Naive thymus-derived CD4-positive, alpha-beta T cell (primary cell): ENCODE data around the gene AOPEP. TPM values are rescaled to one million over a fixed set of nuclear protein-coding genes. Genes with fewer than 3 reads are reported as not detected.

Experiments used
- ATAC-seq: fragments of 150-1000 bp; cut with Tn5 transposase; 2 replicates; pipeline ENCODE4 v1.10.0; 2021; ENCODE audit warnings: mild to moderate bottlenecking, moderate library complexity
- CTCF ChIA-PET: fragments of 350-600 bp; sonication (Branson Sonifier 250); formaldehyde crosslinking; loops from one replicate; lab custom pipeline; 2021; ENCODE audit warnings: antibody characterized with exemption; lab: Charles Lee
- POLR2A ChIA-PET: fragments of 350-600 bp; sonication (Branson Sonifier 250); formaldehyde crosslinking; loops from one replicate; lab custom pipeline; 2021; ENCODE audit warnings: antibody characterized with exemption, inconsistent platforms; lab: Charles Lee
- DNase-seq, 9 donors: peaks; one replicate each; pipeline versions ENCODE4 v3.0.0 to v3.0.0-alpha.2; 2020 to 2022; ENCODE audit warnings: mixed read lengths in 1 of 9
- H3K27ac ChIP-seq: one replicate; pipeline ENCODE4 v1.7.0; 2013; ENCODE audit warnings: mild to moderate bottlenecking, low read depth, low read length, moderate library complexity
- H3K27me3 ChIP-seq, 2 donors: one replicate each; pipeline ENCODE4 v1.7.0; 2013; ENCODE audit warnings: low read length in 2 of 2, mild to moderate bottlenecking in 2 of 2, moderate library complexity in 2 of 2; ENCODE audit not compliant: control insufficient read depth in 2 of 2, insufficient read depth in 2 of 2
- H3K36me3 ChIP-seq, 3 experiments: 1 replicate in 2 of 3; 2 replicates in 1 of 3; pipeline ENCODE4 v1.7.0; 2013; ENCODE audit warnings: low read length in 3 of 3, mild to moderate bottlenecking in 3 of 3, moderate library complexity in 1 of 3; ENCODE audit not compliant: insufficient read depth in 3 of 3, control insufficient read depth in 2 of 3
- H3K4me1 ChIP-seq, 2 donors: one replicate each; pipeline ENCODE4 v1.7.0; 2013; ENCODE audit warnings: low read length in 2 of 2, mild to moderate bottlenecking in 2 of 2, moderate library complexity in 1 of 2; ENCODE audit not compliant: control insufficient read depth in 2 of 2, insufficient read depth in 2 of 2
- H3K4me3 ChIP-seq: 2 replicates; pipeline ENCODE4 v1.7.0; 2013; ENCODE audit warnings: mild to moderate bottlenecking, low read length
- H3K9me3 ChIP-seq, 3 experiments: 1 replicate in 2 of 3; 2 replicates in 1 of 3; pipeline ENCODE4 v1.7.0; 2013; ENCODE audit warnings: low read length in 3 of 3; ENCODE audit not compliant: control insufficient read depth in 2 of 3
- H3K27ac Mint-ChIP-seq, 9 donors: one replicate each; pipeline ENCODE4 v1.8.0; 2020 to 2022; ENCODE audit warnings: mixed read lengths in 9 of 9, mild to moderate bottlenecking in 8 of 9, moderate library complexity in 5 of 9, inconsistent platforms in 2 of 9
- H3K27me3 Mint-ChIP-seq, 5 donors: one replicate each; pipeline ENCODE4 v1.8.0; 2021 to 2022; ENCODE audit warnings: mixed read lengths in 5 of 5, mild to moderate bottlenecking in 1 of 5
- H3K36me3 Mint-ChIP-seq, 5 donors: one replicate each; pipeline ENCODE4 v1.8.0; 2020 to 2022; ENCODE audit warnings: mixed read lengths in 5 of 5, mild to moderate bottlenecking in 3 of 5, inconsistent platforms in 1 of 5
- H3K4me1 Mint-ChIP-seq, 7 donors: one replicate each; pipeline ENCODE4 v1.8.0; 2020 to 2022; ENCODE audit warnings: mixed read lengths in 7 of 7, mild to moderate bottlenecking in 3 of 7, inconsistent platforms in 1 of 7
- H3K4me3 Mint-ChIP-seq, 10 donors: one replicate each; pipeline ENCODE4 v1.8.0; 2020 to 2022; ENCODE audit warnings: mild to moderate bottlenecking in 10 of 10, mixed read lengths in 10 of 10, moderate library complexity in 6 of 10, inconsistent platforms in 2 of 10
- H3K9me3 Mint-ChIP-seq, 11 donors: one replicate each; pipeline ENCODE4 v1.8.0; 2020 to 2022; ENCODE audit warnings: mixed read lengths in 11 of 11, mild to moderate bottlenecking in 4 of 11, inconsistent platforms in 1 of 11, moderate library complexity in 1 of 11
- intact Hi-C, 2 donors: fragments of 100-400 bp; cut with micrococcal nuclease; formaldehyde crosslinking; loops; one replicate each; pipeline ENCODE4 v1.15.1; 2023
- polyA plus RNA-seq, 2 donors: library from polyadenylated mRNA; unstranded; fragments of 300-500 nt; fragmentation: Illumina TruSeq; gene quantifications; one replicate each; pipeline ENCODE4 v1.2.3, GENCODE V29; 2021
- total RNA-seq, 6 experiments: library from RNA in 5 of 6; stranded (reverse) in 5 of 6; gene quantifications; 1 replicate in 5 of 6; 2 replicates in 1 of 6; pipeline ENCODE4 v1.2.3 and lab custom pipeline; 2021 to 2026

The AOPEP gene
- total and polyA plus RNA-seq, 7 experiments from 2014 or later: 5.7 to 19.0 (median 13.6) TPM

DNA sequence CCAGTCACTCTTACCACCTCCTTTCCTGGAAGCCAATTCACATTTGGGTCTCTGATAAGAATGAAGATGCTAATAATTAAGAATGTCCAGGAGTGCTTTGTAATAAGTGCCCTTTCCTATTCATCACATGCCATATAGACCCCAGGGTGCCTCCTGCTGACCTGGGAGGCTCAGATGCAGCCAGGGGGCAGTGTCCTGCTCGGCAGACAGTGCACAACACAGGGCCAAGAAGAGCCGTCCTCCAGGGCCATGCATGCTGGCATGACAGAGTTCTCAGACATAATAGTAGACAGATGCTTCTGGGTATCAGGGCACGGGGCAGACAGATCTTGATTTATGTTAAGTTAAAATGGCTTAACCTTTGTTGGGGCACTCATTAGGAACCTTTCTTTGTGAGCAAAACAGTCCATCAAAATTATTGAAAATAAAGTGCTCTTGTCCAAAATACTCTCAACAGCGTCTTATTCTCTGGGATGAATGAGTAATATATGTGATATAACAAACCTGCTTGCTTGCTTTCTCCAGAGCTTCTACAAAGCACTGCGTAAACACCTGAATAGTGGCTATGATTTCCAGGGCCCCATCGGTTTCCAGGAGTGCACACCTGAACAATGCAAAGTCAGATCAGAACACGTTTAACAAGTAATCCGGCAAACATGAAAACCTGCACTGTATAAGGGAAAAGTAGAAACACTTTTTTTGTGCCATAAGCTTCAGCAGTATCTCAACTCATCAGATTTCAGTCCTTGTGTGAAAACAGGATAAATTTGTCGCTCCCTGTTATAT lies 398.3 kb downstream of the AOPEP start:
- Histone ChIP-seq H3K27ac (no peak overlapping the region), H3K27me3 (no peaks in the 10 kb centered on the region), H3K4me1 (no peaks in the 10 kb centered on the region), H3K9me3 (no peaks in the 10 kb centered on the region), H3K4me3 (no peak overlapping the region), H3K36me3 (no peaks in the 10 kb centered on the region)
- H3K4me3 Mint-ChIP-seq: no peak overlapping the region
- ATAC-seq: no peak
- H3K4me1 Mint-ChIP-seq: peaks cover 0 to 5% (median 0%) of the 10 kb centered on the region in 7 donors
- no peaks in the 10 kb centered on the region for H3K27me3 Mint-ChIP-seq
- no peaks in the 10 kb centered on the region for H3K9me3 Mint-ChIP-seq
- ChIA-PET CTCF (interaction anchor here (1.8 to 8.4 kb wide), 2 partner anchors 10 to 443 kb away, joined by 5 to 123 read pairs; no protein-coding TSS in a partner anchor), POLR2A (interaction anchor here (0.8 kb wide), 1 partner anchor 368 kb away, joined by 3 read pairs; no protein-coding TSS in a partner anchor)
- DNase-seq: no peak
- intact Hi-C loops: no loop called here
- peaks cover 0 to 11% (median 0%) of the 10 kb centered on the region in 5 donors for H3K36me3 Mint-ChIP-seq
- H3K27ac Mint-ChIP-seq: no peak overlapping the region

DNA sequence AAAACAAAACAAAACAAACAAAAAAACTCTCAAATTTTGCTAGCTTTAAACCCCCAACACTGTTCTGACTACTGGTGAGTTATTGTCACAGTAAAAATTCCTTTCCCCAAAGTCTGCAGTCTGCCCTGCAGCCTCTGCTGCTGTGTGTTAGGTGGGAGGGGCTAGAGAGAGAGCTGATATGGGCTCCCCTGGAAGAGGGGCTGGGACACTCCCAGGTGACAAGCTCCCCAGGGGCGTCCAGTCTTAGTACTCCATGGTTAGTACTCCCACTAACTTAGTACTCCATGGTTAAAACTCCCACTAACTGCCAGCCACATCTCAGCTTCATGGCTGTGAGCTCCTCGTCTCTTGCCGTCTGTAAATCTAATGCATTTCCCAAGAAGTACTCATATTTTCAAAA lies 399.2 kb downstream of the AOPEP start:
- DNase-seq: no peak
- no peak overlapping the region for H3K4me3 Mint-ChIP-seq
- ChIA-PET CTCF (interaction anchor here (0.7 to 8.4 kb wide), 4 partner anchors 9 to 457 kb away, joined by 3 to 123 read pairs (median 4); no protein-coding TSS in a partner anchor), POLR2A (interaction anchor here (0.6 kb wide), 1 partner anchor 46 kb away, joined by 3 read pairs; no protein-coding TSS in a partner anchor)
- no peak for ATAC-seq
- Histone ChIP-seq H3K4me1 (no peaks in the 10 kb centered on the region), H3K27me3 (no peaks in the 10 kb centered on the region), H3K4me3 (no peak overlapping the region), H3K36me3 (no peaks in the 10 kb centered on the region), H3K27ac (no peak overlapping the region), H3K9me3 (no peaks in the 10 kb centered on the region)
- no peak overlapping the region for H3K27ac Mint-ChIP-seq
- intact Hi-C loops: no loop called here
- H3K4me1 Mint-ChIP-seq: peaks cover 0 to 5% (median 0%) of the 10 kb centered on the region in 7 donors
- H3K27me3 Mint-ChIP-seq: no peaks in the 10 kb centered on the region
- no peaks in the 10 kb centered on the region for H3K9me3 Mint-ChIP-seq
- H3K36me3 Mint-ChIP-seq: peaks cover 0 to 11% (median 0%) of the 10 kb centered on the region in 5 donors

DNA sequence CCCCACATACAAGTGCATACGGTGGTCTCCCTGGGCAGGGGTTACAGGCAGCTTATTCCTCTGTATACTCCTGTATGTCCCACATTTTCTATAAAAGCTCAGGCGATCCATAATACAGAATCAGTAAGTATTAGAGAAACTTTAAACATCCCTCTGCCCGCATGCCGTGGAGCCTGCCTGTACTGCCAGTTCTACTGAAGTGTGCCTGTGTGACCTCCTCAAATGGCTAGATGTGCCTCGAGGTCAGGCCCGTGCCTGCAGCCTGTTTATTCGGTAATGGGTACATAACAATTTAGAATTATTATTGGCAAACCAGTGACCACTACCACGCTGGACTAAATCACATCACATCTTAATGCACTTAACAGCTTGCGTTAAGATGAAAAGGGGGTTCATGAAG lies 400.2 kb downstream of the AOPEP start:
- CTCF ChIA-PET: interaction anchor here (1.1 to 8.4 kb wide), 5 partner anchors 8 to 458 kb away, joined by 3 to 123 read pairs (median 5); no protein-coding TSS in a partner anchor
- no peaks in the 10 kb centered on the region for H3K27me3 Mint-ChIP-seq

DNA sequence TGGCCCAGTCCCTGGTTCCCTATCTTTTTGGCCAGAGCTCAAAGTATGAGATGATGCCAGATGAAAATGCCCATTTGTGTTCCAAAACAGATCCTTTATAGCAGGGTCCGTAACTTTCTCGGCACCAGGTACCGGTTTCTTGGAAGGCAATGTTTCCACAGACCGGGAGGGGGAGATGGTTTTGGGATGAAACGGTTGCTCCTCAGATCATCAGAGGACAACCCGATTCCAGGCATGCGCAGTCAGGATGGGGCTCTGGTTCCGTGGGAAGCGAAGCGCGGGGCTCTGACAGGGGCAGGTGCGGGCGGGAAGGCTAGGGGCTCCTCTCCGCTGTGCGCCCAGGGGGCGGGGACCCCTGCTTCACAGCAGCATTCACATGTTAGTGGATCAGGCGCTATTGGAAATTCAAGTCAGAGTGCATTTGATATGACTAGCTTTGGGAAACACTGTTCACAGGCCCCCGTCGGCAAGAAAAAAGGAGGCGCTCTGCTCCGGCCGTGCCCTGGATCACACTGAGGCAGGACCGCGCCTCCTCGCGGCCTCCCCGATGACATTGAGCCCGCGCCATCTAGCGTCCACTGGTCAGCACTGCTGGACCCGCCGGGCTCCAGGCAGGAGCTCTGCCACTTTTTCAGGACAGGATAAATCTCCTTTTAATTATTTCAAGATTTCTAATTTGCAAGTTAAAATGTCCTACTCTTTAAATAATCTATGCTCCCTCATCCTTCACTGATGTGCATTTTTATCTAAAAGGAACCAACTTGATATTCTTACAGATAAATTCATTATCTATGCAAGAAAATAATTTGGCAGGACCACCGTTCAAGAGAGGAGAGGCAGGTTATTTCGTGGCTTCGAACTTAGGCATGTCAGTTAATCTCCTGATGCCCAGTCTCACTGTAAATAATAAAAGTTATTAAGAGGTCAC lies 401.0 kb downstream of the AOPEP start:
- POLR2A ChIA-PET: interaction anchor here (0.8 kb wide), 1 partner anchor 344 kb away, joined by 3 read pairs; no protein-coding TSS in a partner anchor
- H3K4me3 Mint-ChIP-seq: peak overlapping the region in 1 of 10 donors; percentile 46

More for the DNA sequence above, 400.2 kb downstream of the AOPEP start:
- intact Hi-C loops: loop anchor here (1.0 kb wide), 3 partner anchors 343 to 457 kb away; no protein-coding TSS in a partner anchor
- Mint-ChIP-seq H3K4me3 (no peak overlapping the region), H3K4me1 (peaks cover 0 to 8% (median 4%) of the 10 kb centered on the region in 7 donors), H3K9me3 (no peaks in the 10 kb centered on the region), H3K27ac (no peak overlapping the region), H3K36me3 (peaks cover 0 to 8% (median 0%) of the 10 kb centered on the region in 5 donors)
- POLR2A ChIA-PET: no interaction called here
- no peaks in the 10 kb centered on the region for H3K27me3 ChIP-seq
- no peaks in the 10 kb centered on the region for H3K36me3 ChIP-seq
- H3K4me1 ChIP-seq: no peaks in the 10 kb centered on the region
- H3K27ac ChIP-seq: no peak overlapping the region
- no peak overlapping the region for H3K4me3 ChIP-seq
- DNase-seq (no peak), ATAC-seq (no peak)
- no peaks in the 10 kb centered on the region for H3K9me3 ChIP-seq

DNA sequence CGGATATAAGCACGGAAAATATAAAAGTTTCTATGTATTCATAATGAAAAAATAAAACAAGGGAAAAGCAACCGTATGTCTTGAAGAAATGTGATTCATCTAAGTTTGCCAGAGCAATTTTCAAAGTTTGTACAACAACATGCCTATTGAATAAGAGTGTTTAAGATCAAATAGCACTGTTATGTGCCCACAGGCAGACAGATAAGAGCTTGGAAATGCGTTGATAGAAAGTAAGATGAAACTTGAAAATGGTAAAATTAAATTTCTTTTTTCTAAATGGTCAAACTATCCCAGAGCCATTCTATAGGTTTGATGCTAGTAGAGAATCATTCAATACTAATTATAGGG lies 401.7 kb downstream of the AOPEP start:
- POLR2A ChIA-PET: interaction anchor here (0.8 kb wide), 1 partner anchor 345 kb away, joined by 3 read pairs; no protein-coding TSS in a partner anchor
- no peak for ATAC-seq

More for the DNA sequence above, 401.0 kb downstream of the AOPEP start:
- peak; percentile 94 for ATAC-seq
- H3K27ac ChIP-seq: no peak overlapping the region
- H3K4me3 ChIP-seq: no peak overlapping the region
- no peaks in the 10 kb centered on the region for H3K27me3 ChIP-seq
- no peaks in the 10 kb centered on the region for H3K36me3 ChIP-seq
- H3K27ac Mint-ChIP-seq: no peak overlapping the region
- H3K9me3 ChIP-seq: no peaks in the 10 kb centered on the region
- H3K36me3 Mint-ChIP-seq: peaks cover 0 to 6% (median 0%) of the 10 kb centered on the region in 5 donors
- H3K4me1 Mint-ChIP-seq: peaks cover 0 to 8% (median 4%) of the 10 kb centered on the region in 7 donors
- intact Hi-C loops: loop anchor here (1.0 kb wide), 3 partner anchors 344 to 458 kb away; no protein-coding TSS in a partner anchor
- no peaks in the 10 kb centered on the region for H3K4me1 ChIP-seq
- DNase-seq: peak; percentile 23 to 75 (median 56)
- no peaks in the 10 kb centered on the region for H3K27me3 Mint-ChIP-seq
- CTCF ChIA-PET: interaction anchor here (0.5 to 8.4 kb wide), 15 partner anchors 23 to 1121 kb away, joined by 3 to 123 read pairs (median 3); no protein-coding TSS in a partner anchor
- H3K9me3 Mint-ChIP-seq: no peaks in the 10 kb centered on the region

More for the DNA sequence above, 401.7 kb downstream of the AOPEP start:
- H3K36me3 ChIP-seq: no peaks in the 10 kb centered on the region
- no peaks in the 10 kb centered on the region for H3K9me3 ChIP-seq
- no peaks in the 10 kb centered on the region for H3K4me1 ChIP-seq
- H3K9me3 Mint-ChIP-seq: no peaks in the 10 kb centered on the region
- H3K27me3 Mint-ChIP-seq: no peaks in the 10 kb centered on the region
- no peaks in the 10 kb centered on the region for H3K27me3 ChIP-seq
- CTCF ChIA-PET: interaction anchor here (0.5 to 8.4 kb wide), 14 partner anchors 23 to 471 kb away, joined by 3 to 123 read pairs (median 3); no protein-coding TSS in a partner anchor
- no peak overlapping the region for H3K4me3 ChIP-seq
- H3K4me1 Mint-ChIP-seq: peaks cover 0 to 8% (median 4%) of the 10 kb centered on the region in 7 donors
- no peak overlapping the region for H3K27ac ChIP-seq
- H3K27ac Mint-ChIP-seq: no peak overlapping the region
- no peak for DNase-seq
- no peak overlapping the region for H3K4me3 Mint-ChIP-seq
- peaks cover 0 to 7% (median 0%) of the 10 kb centered on the region in 5 donors for H3K36me3 Mint-ChIP-seq
- intact Hi-C loops: no loop called here
